Gastrocnemius medialis (tissue), 4 donors: ENCODE measurements around the gene ATM. TPM values are rescaled to one million over a fixed set of nuclear protein-coding genes. Genes with fewer than 3 reads are reported as not detected.
A peak's percentile ranks its signal among the peaks of the same experiment; 100 is the strongest.

Experiments used
- ATAC-seq, 2 donors: fragments of 150-250 bp; one replicate each; pipeline ENCODE4 v1.9.1; 2016
- DNase-seq, 2 donors: peaks; one replicate each; pipeline ENCODE4 v3.0.0-alpha.2; 2019
- H3K27ac ChIP-seq, 4 donors: fragments of 200-600 bp; sonication (generic); 1 replicate in 1 of 4; 2 replicates in 3 of 4; pipeline ENCODE4 v1.5.1; 2016 to 2018; ENCODE audit warnings: mild to moderate bottlenecking in 2 of 4, moderate library complexity in 1 of 4
- H3K27me3 ChIP-seq, 3 donors: fragments of 200-600 bp; sonication (generic) in 2 of 3; 1 replicate in 1 of 3; 2 replicates in 2 of 3; pipeline versions ENCODE4 v1.5.1 to v1.6.0; 2016 to 2019; ENCODE audit warnings: mild to moderate bottlenecking in 1 of 3, moderate library complexity in 1 of 3
- H3K36me3 ChIP-seq, 2 donors: fragments of 200-600 bp; sonication (generic) in 1 of 2; one replicate each; pipeline ENCODE4 v1.5.1; 2017 to 2018
- H3K4me1 ChIP-seq, 2 donors: fragments of 200-600 bp; sonication (generic) in 1 of 2; one replicate each; pipeline ENCODE4 v1.5.1; 2016 to 2017; ENCODE audit warnings: mild to moderate bottlenecking in 2 of 2
- H3K4me3 ChIP-seq, 4 donors: fragments of 200-600 bp; sonication (generic) in 3 of 4; 1 replicate in 1 of 4; 2 replicates in 3 of 4; pipeline ENCODE4 v1.5.1; 2016 to 2019; ENCODE audit warnings: mild to moderate bottlenecking in 2 of 4
- H3K9me3 ChIP-seq, 3 donors: fragments of 200-600 bp; sonication (generic) in 2 of 3; 1 replicate in 1 of 3; 2 replicates in 2 of 3; pipeline ENCODE4 v1.5.1; 2016 to 2019
- POLR2A ChIP-seq, 2 donors: fragments of 450-650 bp; IDR thresholded peaks; one replicate each; pipeline ENCODE4 v1.6.1; 2017; ENCODE audit warnings: antibody characterized with exemption in 2 of 2, mild to moderate bottlenecking in 2 of 2, moderate library complexity in 2 of 2
- in situ Hi-C, 4 donors: fragments of 200-750 bp; cut with MboI; loops; one replicate each; pipeline versions ENCODE4 v1.15.0 to v1.8.0; 2017; ENCODE audit warnings: low sequenced_read_pairs in 4 of 4
- intact Hi-C: fragments of 100-400 bp; cut with DNase I; formaldehyde crosslinking; loops from one replicate; pipeline ENCODE4 v1.15.1; 2023; ENCODE audit warnings: low total_unique reads
- total RNA-seq, 4 donors: library from RNA; depleted of rRNA; stranded (reverse); fragments of >200 nt; gene quantifications; one replicate each; pipeline versions ENCODE4 v1.1.0 to v1.2.3, GENCODE V29; 2016
- TF ChIP-seq, protein P1 (sequence below), 5 experiments: fragments of 450-650 bp in 3 of 5; fragments of 200-600 bp in 2 of 5; sonication (generic) in 2 of 5; IDR thresholded peaks in 4 of 5; conservative IDR thresholded peaks in 1 of 5; 1 replicate in 4 of 5; 2 replicates in 1 of 5; pipeline ENCODE4 v1.5.1; 2016 to 2019; ENCODE audit warnings: antibody characterized with exemption in 5 of 5, mild to moderate bottlenecking in 3 of 5, moderate library complexity in 3 of 5

The ATM gene
- total RNA-seq, 4 donors from 2014 or later, result 9.3 to 21.6 (median 15.9) TPM

DNA sequence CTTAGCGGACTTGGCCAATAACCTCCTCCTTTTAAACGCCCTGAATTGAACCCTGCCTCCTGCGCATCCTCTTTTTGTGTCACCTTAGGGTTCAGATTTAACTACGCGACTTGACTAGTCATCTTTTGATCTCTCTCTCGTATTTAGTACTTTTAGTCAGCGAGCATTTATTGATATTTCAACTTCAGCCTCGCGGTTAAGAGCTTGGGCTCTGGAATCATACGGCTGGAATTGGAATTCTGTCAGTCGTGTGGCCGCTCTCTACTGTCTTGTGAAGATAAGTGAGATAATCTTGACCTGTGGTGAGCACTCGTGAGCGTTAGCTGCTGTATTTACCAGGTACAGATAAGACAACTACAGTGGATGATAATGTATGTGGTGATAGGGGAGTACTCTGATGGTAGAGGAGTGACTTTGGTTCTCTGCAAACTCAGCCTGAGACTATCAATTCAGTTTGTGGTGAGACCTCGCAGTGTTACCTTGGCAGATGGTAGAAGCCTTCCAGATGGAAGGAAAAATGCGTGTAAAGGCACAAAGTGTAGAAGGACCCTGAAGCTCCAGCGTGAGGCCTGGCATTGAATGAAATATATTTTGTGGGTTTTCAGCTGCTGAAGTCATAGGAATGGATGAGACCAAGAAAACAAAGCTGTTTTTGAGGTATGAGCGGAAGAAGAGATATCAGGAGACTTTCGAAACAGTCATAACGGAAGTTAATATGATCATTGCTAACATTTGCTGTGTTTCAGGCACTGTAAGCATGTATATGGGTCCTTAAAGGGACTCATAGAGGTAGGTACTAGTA, 682 bp downstream of the ATM start:
- Histone ChIP-seq H3K4me3 (peak overlapping the region; percentile 59 to 92 (median 87)), H3K9me3 (no peaks in the 10 kb centered on the region), H3K4me1 (peaks cover 30 to 36% of the 10 kb centered on the region in 2 donors), H3K36me3 (peaks cover 0 to 4% of the 10 kb centered on the region in 2 donors), H3K27ac (peak overlapping the region; percentile 86 to 99 (median 96)), H3K27me3 (no peaks in the 10 kb centered on the region)
- TF ChIP-seq, protein P1, sequence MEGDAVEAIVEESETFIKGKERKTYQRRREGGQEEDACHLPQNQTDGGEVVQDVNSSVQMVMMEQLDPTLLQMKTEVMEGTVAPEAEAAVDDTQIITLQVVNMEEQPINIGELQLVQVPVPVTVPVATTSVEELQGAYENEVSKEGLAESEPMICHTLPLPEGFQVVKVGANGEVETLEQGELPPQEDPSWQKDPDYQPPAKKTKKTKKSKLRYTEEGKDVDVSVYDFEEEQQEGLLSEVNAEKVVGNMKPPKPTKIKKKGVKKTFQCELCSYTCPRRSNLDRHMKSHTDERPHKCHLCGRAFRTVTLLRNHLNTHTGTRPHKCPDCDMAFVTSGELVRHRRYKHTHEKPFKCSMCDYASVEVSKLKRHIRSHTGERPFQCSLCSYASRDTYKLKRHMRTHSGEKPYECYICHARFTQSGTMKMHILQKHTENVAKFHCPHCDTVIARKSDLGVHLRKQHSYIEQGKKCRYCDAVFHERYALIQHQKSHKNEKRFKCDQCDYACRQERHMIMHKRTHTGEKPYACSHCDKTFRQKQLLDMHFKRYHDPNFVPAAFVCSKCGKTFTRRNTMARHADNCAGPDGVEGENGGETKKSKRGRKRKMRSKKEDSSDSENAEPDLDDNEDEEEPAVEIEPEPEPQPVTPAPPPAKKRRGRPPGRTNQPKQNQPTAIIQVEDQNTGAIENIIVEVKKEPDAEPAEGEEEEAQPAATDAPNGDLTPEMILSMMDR (IDR thresholded peaks at IDR 0.05 in 4 of 5, conservative IDR thresholded peaks at IDR 0.05 in 1 of 5), result no peak
- no peak for TF ChIP-seq POLR2A (IDR thresholded peaks at IDR 0.05)
- ATAC-seq, result peak in 1 of 2 donors; percentile 3
- intact Hi-C loops (loop anchor here (2.0 to 10.0 kb wide), 5 partner anchors 243 to 769 kb away; partner anchors contain the start of genes ALKBH8, C11orf65, CWF19L2 and DDX10), in situ Hi-C loops (loop anchor here in 2 of 4 donors (5.0 to 10.0 kb wide), 3 partner anchors 99 to 244 kb away; partner anchors contain the start of genes ACAT1 (in 2 of the 2), C11orf65 (in 1 of the 2) and CUL5 (in 1 of the 2))
- DNase-seq, result no peak

DNA sequence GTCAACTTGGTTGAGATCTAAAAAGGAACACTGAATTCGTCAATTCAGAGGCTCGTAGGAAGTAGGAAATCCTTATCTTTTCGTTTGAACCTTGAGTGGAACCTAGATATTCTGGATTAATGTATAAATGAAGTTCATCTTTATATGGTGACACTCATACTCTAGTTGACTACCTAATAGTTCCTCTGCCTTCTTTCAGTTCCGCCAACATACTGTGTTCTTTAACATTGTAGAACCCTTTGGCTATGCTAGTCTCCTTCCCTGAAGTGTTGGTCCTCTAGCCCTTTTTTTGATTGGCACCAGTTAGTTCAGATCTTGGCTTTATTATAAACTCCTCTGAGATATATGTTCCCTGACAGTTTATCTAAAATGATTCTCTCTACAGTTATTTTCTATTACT, 1.5 kb downstream of the ATM start:
- in situ Hi-C loops (loop anchor here in 2 of 4 donors (5.0 to 10.0 kb wide), 3 partner anchors 100 to 243 kb away; partner anchors contain the start of genes ACAT1 (in 2 of the 2), C11orf65 (in 1 of the 2) and CUL5 (in 1 of the 2)), intact Hi-C loops (loop anchor here (5.0 to 10.0 kb wide), 3 partner anchors 512 to 770 kb away; partner anchors contain the start of genes ALKBH8, CWF19L2 and SLN)
- peaks cover 32 to 33% of the 10 kb centered on the region in 2 donors for H3K4me1 ChIP-seq
- H3K36me3 ChIP-seq, result peaks cover 0 to 12% of the 10 kb centered on the region in 2 donors
- H3K27ac ChIP-seq, result peak overlapping the region; percentile 86 to 99 (median 96)
- peak overlapping the region; percentile 59 to 92 (median 87) for H3K4me3 ChIP-seq
- DNase-seq (no peak), ATAC-seq (no peak)
- TF ChIP-seq POLR2A (IDR thresholded peaks at IDR 0.05), result no peak
- TF ChIP-seq, protein P1 (IDR thresholded peaks at IDR 0.05 in 4 of 5, conservative IDR thresholded peaks at IDR 0.05 in 1 of 5), result no peak
- no peaks in the 10 kb centered on the region for H3K27me3 ChIP-seq
- no peaks in the 10 kb centered on the region for H3K9me3 ChIP-seq

DNA sequence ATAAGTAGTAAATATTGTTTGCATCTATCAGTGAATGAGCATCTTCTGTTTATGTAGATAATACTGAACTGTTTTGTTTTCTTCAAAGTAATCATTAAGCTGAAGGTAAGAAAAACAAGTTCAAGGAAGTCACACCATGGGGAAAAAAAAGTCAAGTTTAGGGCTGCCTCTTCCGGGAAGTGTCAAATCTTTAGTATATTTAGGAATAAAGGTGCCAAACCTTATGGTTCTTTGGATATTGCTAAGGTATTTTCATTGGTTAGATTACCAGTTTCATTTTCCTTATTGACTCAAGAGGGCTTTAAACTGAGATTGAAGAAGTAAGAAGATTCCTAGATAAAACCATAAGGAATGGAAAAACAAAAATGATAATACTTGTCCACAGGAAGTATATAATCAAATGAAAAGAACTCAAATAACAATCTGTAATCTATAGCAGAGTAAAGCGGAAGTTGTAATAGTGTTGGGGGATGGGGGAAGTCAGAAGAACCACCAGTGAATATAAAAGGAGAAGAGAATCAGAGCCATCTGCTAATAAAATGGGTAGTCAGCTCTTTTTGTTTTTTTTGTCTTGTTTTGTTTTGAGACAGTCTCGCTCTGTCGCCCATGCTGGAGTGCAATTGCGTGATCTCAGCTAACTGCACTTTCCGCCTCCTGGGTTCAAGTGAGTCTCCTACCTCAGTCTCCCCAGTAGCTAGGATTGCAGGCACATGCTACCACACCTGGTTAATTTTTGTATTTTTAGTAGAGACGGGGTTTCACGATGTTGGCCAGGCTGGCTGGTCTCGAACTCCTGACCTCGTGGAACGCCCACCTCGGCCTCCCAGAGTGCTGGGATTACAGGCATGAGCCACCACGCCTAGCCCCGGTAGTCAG, 2.3 kb downstream of the ATM start:
- H3K27ac ChIP-seq, result peak overlapping the region; percentile 86 to 99 (median 96)
- ATAC-seq, result no peak
- in situ Hi-C loops (loop anchor here in 2 of 4 donors (5.0 to 10.0 kb wide), 3 partner anchors 100 to 242 kb away; partner anchors contain the start of genes ACAT1 (in 2 of the 2), C11orf65 (in 1 of the 2) and CUL5 (in 1 of the 2)), intact Hi-C loops (loop anchor here (5.0 to 10.0 kb wide), 3 partner anchors 513 to 770 kb away; partner anchors contain the start of genes ALKBH8, CWF19L2 and SLN)
- no peaks in the 10 kb centered on the region for H3K9me3 ChIP-seq
- peaks cover 0 to 20% of the 10 kb centered on the region in 2 donors for H3K36me3 ChIP-seq
- H3K4me3 ChIP-seq, result peak overlapping the region in 2 of 4 donors; percentile 8 to 86
- no peaks in the 10 kb centered on the region for H3K27me3 ChIP-seq
- TF ChIP-seq, protein P1 (IDR thresholded peaks at IDR 0.05 in 4 of 5, conservative IDR thresholded peaks at IDR 0.05 in 1 of 5), result no peak
- no peak for TF ChIP-seq POLR2A (IDR thresholded peaks at IDR 0.05)
- DNase-seq, result no peak
- peaks cover 27 to 31% of the 10 kb centered on the region in 2 donors for H3K4me1 ChIP-seq

DNA sequence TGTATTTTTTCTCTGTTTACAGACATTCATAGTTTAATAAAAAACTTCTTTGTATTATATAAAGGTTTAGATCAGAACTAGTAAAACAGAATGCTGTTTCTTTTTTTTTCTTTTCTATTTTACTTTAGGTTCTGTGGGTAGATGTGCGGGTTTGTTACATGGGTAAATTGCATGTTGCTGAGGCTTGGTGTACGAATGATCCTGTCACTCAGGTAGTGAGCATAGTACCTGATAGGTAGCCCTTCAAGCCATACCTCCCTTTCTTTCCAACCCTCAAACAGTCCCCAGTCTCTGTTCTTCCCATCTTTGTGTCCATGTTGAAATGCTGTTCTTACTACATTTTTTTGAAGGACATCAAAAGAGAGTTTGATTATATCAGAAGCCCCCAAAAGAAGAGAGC, 3.2 kb downstream of the ATM start:
- peaks cover 22% of the 10 kb centered on the region in 2 donors for H3K4me1 ChIP-seq
- H3K4me3 ChIP-seq, result no peak overlapping the region
- no peak for TF ChIP-seq POLR2A (IDR thresholded peaks at IDR 0.05)
- H3K27ac ChIP-seq, result no peak overlapping the region
- no peaks in the 10 kb centered on the region for H3K9me3 ChIP-seq
- ATAC-seq (no peak), DNase-seq (no peak)
- in situ Hi-C loops, result loop anchor here in 2 of 4 donors (10.0 kb wide), 2 partner anchors 101 to 221 kb away; partner anchors contain the start of genes ACAT1 (in 2 of the 2) and CUL5 (in 1 of the 2)
- intact Hi-C loops, result loop anchor here (10.0 kb wide), 2 partner anchors 661 to 771 kb away; partner anchors contain the start of genes ALKBH8 and CWF19L2
- H3K36me3 ChIP-seq, result peaks cover 0 to 28% of the 10 kb centered on the region in 2 donors
- no peaks in the 10 kb centered on the region for H3K27me3 ChIP-seq
